Mesenchymal stem cell (in vitro differentiated cells and primary cell): ENCODE results near the gene KLHL40.

Source experiments
- DNase-seq: peaks from one replicate; pipeline ENCODE4 v3.0.0-alpha.2; 2013
- H2AFZ ChIP-seq: one replicate; pipeline ENCODE4 v1.6.1; 2013; ENCODE audit warnings: low read depth, mild to moderate bottlenecking, control low read depth, inconsistent platforms, low read length, moderate library complexity
- H2AK5ac ChIP-seq: 2 replicates; pipeline ENCODE4 v1.6.1; 2013; ENCODE audit warnings: low read length, moderate library complexity, mild to moderate bottlenecking, inconsistent platforms; ENCODE audit not compliant: severe bottlenecking
- H2BK120ac ChIP-seq: one replicate; pipeline ENCODE4 v1.6.1; 2013; ENCODE audit warnings: low read depth, mild to moderate bottlenecking, inconsistent platforms, low read length, moderate library complexity
- H2BK12ac ChIP-seq, 2 experiments: one replicate each; pipeline ENCODE4 v1.6.1; 2013; ENCODE audit warnings: inconsistent platforms in 2 of 2, low read length in 2 of 2, mild to moderate bottlenecking in 2 of 2, moderate library complexity in 2 of 2, control low read depth in 1 of 2
- H2BK15ac ChIP-seq: one replicate; pipeline ENCODE4 v1.6.1; 2013; ENCODE audit warnings: mild to moderate bottlenecking, low read depth, inconsistent platforms; ENCODE audit not compliant: poor library complexity, severe bottlenecking
- H2BK5ac ChIP-seq: 2 replicates; pipeline ENCODE4 v1.6.1; 2013; ENCODE audit warnings: low read depth, mild to moderate bottlenecking, low read length, control low read depth, inconsistent platforms; ENCODE audit not compliant: poor library complexity, severe bottlenecking
- H3K14ac ChIP-seq, 2 experiments: one replicate each; pipeline ENCODE4 v1.6.1; 2013; ENCODE audit warnings: inconsistent platforms in 2 of 2, low read length in 2 of 2, control low read depth in 1 of 2, mild to moderate bottlenecking in 1 of 2, moderate library complexity in 1 of 2
- H3K18ac ChIP-seq, 2 experiments: one replicate each; pipeline ENCODE4 v1.6.1; 2013; ENCODE audit warnings: inconsistent platforms in 2 of 2, low read length in 2 of 2, control low read depth in 1 of 2, low read depth in 1 of 2, mild to moderate bottlenecking in 1 of 2
- H3K23ac ChIP-seq, 2 experiments: one replicate each; pipeline ENCODE4 v1.6.1; 2013; ENCODE audit warnings: inconsistent platforms in 2 of 2, low read length in 2 of 2, mild to moderate bottlenecking in 2 of 2, moderate library complexity in 2 of 2, control low read depth in 1 of 2
- H3K27ac ChIP-seq: 2 replicates; pipeline ENCODE4 v1.5.1; 2013; ENCODE audit warnings: mild to moderate bottlenecking, moderate library complexity, low read length, control low read depth, inconsistent platforms; ENCODE audit not compliant: poor library complexity, severe bottlenecking
- H3K27me3 ChIP-seq, 2 experiments: 2 replicates each; pipeline versions ENCODE4 v1.6.1 to v1.7.0; 2013; ENCODE audit warnings: low read length in 2 of 2, mild to moderate bottlenecking in 2 of 2, moderate library complexity in 2 of 2, control low read depth in 1 of 2, inconsistent platforms in 1 of 2; ENCODE audit not compliant: control insufficient read depth in 1 of 2, insufficient read depth in 1 of 2
- H3K36me3 ChIP-seq, 2 experiments: 2 replicates each; pipeline versions ENCODE4 v1.6.1 to v1.7.0; 2013; ENCODE audit warnings: low read length in 2 of 2, control low read depth in 1 of 2, inconsistent platforms in 1 of 2, low read depth in 1 of 2, mild to moderate bottlenecking in 1 of 2; ENCODE audit not compliant: insufficient read depth in 2 of 2, control insufficient read depth in 1 of 2
- H3K4ac ChIP-seq, 2 experiments: one replicate each; pipeline ENCODE4 v1.6.1; 2013; ENCODE audit warnings: inconsistent platforms in 2 of 2, low read length in 2 of 2, mild to moderate bottlenecking in 2 of 2, moderate library complexity in 2 of 2, control low read depth in 1 of 2, low read depth in 1 of 2
- H3K4me1 ChIP-seq: 2 replicates; pipeline ENCODE4 v1.6.1; 2013; ENCODE audit warnings: low read depth, low read length, control low read depth; ENCODE audit not compliant: control insufficient read depth, insufficient read depth
- H3K4me2 ChIP-seq: 2 replicates; pipeline ENCODE4 v1.6.1; 2013; ENCODE audit warnings: low read length, mild to moderate bottlenecking, inconsistent platforms; ENCODE audit not compliant: poor library complexity, severe bottlenecking
- H3K4me3 ChIP-seq, 2 experiments: 2 replicates each; pipeline versions ENCODE4 v1.5.1 to v1.7.0; 2013; ENCODE audit warnings: low read length in 2 of 2, mild to moderate bottlenecking in 2 of 2, control low read depth in 1 of 2, low read depth in 1 of 2; ENCODE audit not compliant: insufficient read depth in 1 of 2
- H3K79me1 ChIP-seq: replicated peaks from 2 replicates; pipeline ENCODE4 v1.6.1; 2013; ENCODE audit warnings: mild to moderate bottlenecking, control low read depth, low read length, inconsistent platforms; ENCODE audit not compliant: poor library complexity, severe bottlenecking
- H3K9ac ChIP-seq: 2 replicates; pipeline ENCODE4 v1.7.0; 2013; ENCODE audit warnings: mild to moderate bottlenecking, low read length, moderate library complexity
- H3K9me3 ChIP-seq: 2 replicates; pipeline ENCODE4 v1.7.0; 2013; ENCODE audit warnings: mild to moderate bottlenecking, low read length; ENCODE audit not compliant: control insufficient read depth
- H4K8ac ChIP-seq: one replicate; pipeline ENCODE4 v1.6.1; 2013; ENCODE audit warnings: inconsistent platforms, mild to moderate bottlenecking, low read length, moderate library complexity
- H4K91ac ChIP-seq: one replicate; pipeline ENCODE4 v1.6.1; 2013; ENCODE audit warnings: mild to moderate bottlenecking, low read length, inconsistent platforms
- WGBS: methylation state at CpG from one replicate; pipeline ENCODE4 v1.1.7; 2013; ENCODE audit warnings: mixed read lengths; 5-methylcytosine and 5-hydroxymethylcytosine counted together

KLHL40 gene

GRCh38 chr3:42690191-42690590 lies 4.9 kb downstream of the KLHL40 start:
- H2BK15ac ChIP-seq = no peak overlapping the region
- no peak overlapping the region for H4K91ac ChIP-seq
- H3K14ac ChIP-seq = no peak overlapping the region
- H3K4me2 ChIP-seq = no peak overlapping the region
- DNase-seq = no peak
- no peak overlapping the region for H3K4ac ChIP-seq
- no peak overlapping the region for H2BK120ac ChIP-seq
- H2AK5ac ChIP-seq = no peak overlapping the region
- no peaks in the 10 kb centered on the region for H3K79me1 ChIP-seq
- no peak overlapping the region for H3K9ac ChIP-seq
- no peak overlapping the region for H3K23ac ChIP-seq
- WGBS = 72% methylated on average over 7 of the region's 7 CpGs
- no peaks in the 10 kb centered on the region for H3K4me1 ChIP-seq
- H3K9me3 ChIP-seq = no peaks in the 10 kb centered on the region
- no peak overlapping the region for H4K8ac ChIP-seq
- no peak overlapping the region for H3K4me3 ChIP-seq
- H3K18ac ChIP-seq = no peak overlapping the region
- H2BK12ac ChIP-seq = no peak overlapping the region
- H2AFZ ChIP-seq = no peak overlapping the region
- peaks cover 38 to 64% of the 10 kb centered on the region in 2 experiments for H3K27me3 ChIP-seq
- no peak overlapping the region for H2BK5ac ChIP-seq
- no peak overlapping the region for H3K27ac ChIP-seq
- H3K36me3 ChIP-seq = no peaks in the 10 kb centered on the region

GRCh38 chr3:42690766-42691680 lies 5.7 kb downstream of the KLHL40 start:
- no peak for DNase-seq
- Histone ChIP-seq H3K9me3 (no peaks in the 10 kb centered on the region), H3K27ac (no peak overlapping the region), H3K4me2 (no peak overlapping the region), H2BK5ac (no peak overlapping the region), H3K79me1 (no peaks in the 10 kb centered on the region), H2BK15ac (no peak overlapping the region), H2BK12ac (no peak overlapping the region), H2BK120ac (no peak overlapping the region), H3K27me3 (peaks cover 46 to 64% of the 10 kb centered on the region in 2 experiments), H3K4ac (no peak overlapping the region), H3K4me1 (no peaks in the 10 kb centered on the region), H3K23ac (no peak overlapping the region), H3K36me3 (no peaks in the 10 kb centered on the region), H3K14ac (no peak overlapping the region), H3K4me3 (no peak overlapping the region), H3K9ac (no peak overlapping the region), H4K91ac (no peak overlapping the region), H2AK5ac (no peak overlapping the region), H2AFZ (no peak overlapping the region), H4K8ac (no peak overlapping the region), H3K18ac (no peak overlapping the region)
- 85% methylated on average over 10 of the region's 10 CpGs for WGBS

- peaks cover 52 to 62% of the 10 kb centered on the region in 2 experiments for H3K27me3 ChIP-seq
- DNase-seq = no peak
- WGBS = 73% methylated on average over 13 of the region's 13 CpGs
- no peak overlapping the region for H2BK5ac ChIP-seq
- no peaks in the 10 kb centered on the region for H3K4me1 ChIP-seq
- H3K23ac ChIP-seq = no peak overlapping the region
- no peak overlapping the region for H2AFZ ChIP-seq
- H3K18ac ChIP-seq = no peak overlapping the region
- H3K4me2 ChIP-seq = no peak overlapping the region
- H3K4ac ChIP-seq = no peak overlapping the region
- no peak overlapping the region for H3K4me3 ChIP-seq
- no peak overlapping the region for H2BK15ac ChIP-seq
- no peak overlapping the region for H3K9ac ChIP-seq
- no peak overlapping the region for H2BK120ac ChIP-seq
- H3K9me3 ChIP-seq = no peaks in the 10 kb centered on the region
- no peak overlapping the region for H3K27ac ChIP-seq
- H3K36me3 ChIP-seq = no peaks in the 10 kb centered on the region
- no peak overlapping the region for H3K14ac ChIP-seq
- H2BK12ac ChIP-seq = no peak overlapping the region
- H4K91ac ChIP-seq = no peak overlapping the region
- no peak overlapping the region for H2AK5ac ChIP-seq
- H3K79me1 ChIP-seq = no peaks in the 10 kb centered on the region
- H4K8ac ChIP-seq = no peak overlapping the region
Observed at GRCh38 chr3:42691816-42692666, 6.7 kb downstream of the KLHL40 start.
